Measurements from ENCODE around the gene CTSL.

CTSL gene

DNA sequence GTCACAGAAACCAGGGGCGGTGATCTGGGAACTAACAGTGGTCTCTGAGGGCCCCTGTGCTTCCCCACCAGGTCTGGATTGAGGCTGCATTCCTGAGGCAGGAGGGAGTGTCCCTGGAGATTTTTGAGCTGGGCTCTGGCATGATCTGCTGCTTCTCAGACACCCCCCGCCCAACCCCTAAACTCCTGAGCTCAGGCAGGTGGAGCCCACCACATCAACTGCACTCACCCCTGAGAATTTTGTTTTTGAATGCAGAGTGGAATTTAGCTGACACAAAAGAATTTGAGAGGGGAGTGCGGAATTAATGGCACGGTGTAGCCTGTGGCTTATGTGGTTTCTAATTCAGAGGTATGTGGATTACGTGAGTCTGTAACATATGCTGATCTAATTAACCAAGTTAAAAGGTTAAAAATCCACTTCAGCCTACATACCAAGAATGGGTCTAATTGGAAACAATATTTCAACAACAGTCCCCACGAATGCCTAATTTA is 23.9 kb upstream of the CTSL start:
- H3K79me2 ChIP-seq (ENCODE audit: control insufficient read depth, insufficient read depth, low read length, unreplicated experiment): no peaks in the 10 kb centered on the region
- no peaks in the 10 kb centered on the region for H3K27me3 ChIP-seq (ENCODE audit: insufficient read depth, low read length)
- no peak overlapping the region for H2AFZ ChIP-seq (ENCODE audit: low read length, unreplicated experiment)
- H3K36me3 ChIP-seq (ENCODE audit: insufficient read depth, low read length): peaks cover 5% of the 10 kb centered on the region; the same call in 1 of the 2 replicates
- no peaks in the 10 kb centered on the region for H3K4me1 ChIP-seq (ENCODE audit: control insufficient read depth, insufficient read depth, low read length, unreplicated experiment)
- H3K27ac ChIP-seq (ENCODE audit: low read depth, low read length): no peak overlapping the region
- H3K4me3 ChIP-seq (ENCODE audit: low read depth, low read length): no peak overlapping the region

DNA sequence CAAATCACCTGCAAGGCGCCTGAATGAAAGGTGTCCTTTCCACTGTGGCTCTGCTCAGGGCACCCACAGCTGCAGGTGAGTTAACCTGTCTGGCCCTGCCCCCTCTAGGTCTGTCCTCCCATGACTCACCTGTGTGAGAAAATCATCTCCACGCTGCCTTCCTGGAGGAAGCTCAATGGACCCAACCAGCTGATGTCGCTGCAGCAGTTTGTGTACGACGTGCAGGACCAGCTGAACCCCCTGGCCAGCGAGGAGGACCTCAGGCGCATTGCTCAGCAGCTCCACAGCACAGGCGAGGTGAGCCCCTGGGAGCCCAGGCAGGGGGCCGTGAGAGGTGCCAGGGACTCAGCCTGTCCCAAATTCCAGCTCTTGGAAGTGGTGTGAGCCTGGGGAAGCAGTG is 23.0 kb upstream of the CTSL start:
- no peak overlapping the region for H3K27ac ChIP-seq (ENCODE audit: low read depth, low read length)
- peaks cover under 1% of the 10 kb centered on the region for H3K4me1 ChIP-seq (ENCODE audit: control insufficient read depth, insufficient read depth, low read length, unreplicated experiment)
- no peaks in the 10 kb centered on the region for H3K27me3 ChIP-seq (ENCODE audit: insufficient read depth, low read length)
- no peak overlapping the region for H2AFZ ChIP-seq (ENCODE audit: low read length, unreplicated experiment)
- H3K4me3 ChIP-seq (ENCODE audit: low read depth, low read length): no peak overlapping the region
- no peaks in the 10 kb centered on the region for H3K79me2 ChIP-seq (ENCODE audit: control insufficient read depth, insufficient read depth, low read length, unreplicated experiment)
- peaks cover 5% of the 10 kb centered on the region; the same call in 1 of the 2 replicates for H3K36me3 ChIP-seq (ENCODE audit: insufficient read depth, low read length)

DNA sequence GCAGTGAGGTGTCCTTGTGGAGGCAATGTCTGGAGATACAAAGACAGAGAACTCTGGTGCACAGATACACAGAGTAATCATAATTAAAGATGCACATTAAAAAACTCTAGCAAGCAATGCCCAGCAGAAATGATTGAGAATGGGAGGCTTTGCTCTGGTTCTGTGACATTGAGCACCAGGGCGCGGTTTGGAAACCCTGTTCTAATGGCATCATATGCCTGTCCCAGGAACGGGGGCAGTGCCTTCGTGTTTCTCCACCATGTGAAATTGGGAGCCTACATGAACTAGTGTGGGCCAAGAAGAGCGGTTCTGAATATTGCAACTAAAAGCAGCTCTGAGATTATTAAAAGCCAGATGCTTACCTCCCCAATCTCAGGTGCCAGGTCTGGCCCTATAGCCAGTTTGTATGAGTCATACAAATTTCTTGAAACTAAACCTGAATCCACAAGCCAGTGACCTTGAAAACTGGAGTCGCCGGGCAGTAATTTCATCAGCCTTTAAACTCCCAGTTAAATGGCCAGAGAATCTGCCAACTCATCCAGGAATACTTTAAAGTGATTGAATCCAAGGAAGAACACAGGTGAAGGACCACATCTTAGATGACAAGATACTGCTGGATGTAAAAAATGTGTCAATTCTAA is 22.2 kb upstream of the CTSL start:
- Histone ChIP-seq H2AFZ (ENCODE audit: low read length, unreplicated experiment) (no peak overlapping the region), H3K4me3 (ENCODE audit: low read depth, low read length) (no peak overlapping the region), H3K79me2 (ENCODE audit: control insufficient read depth, insufficient read depth, low read length, unreplicated experiment) (no peaks in the 10 kb centered on the region), H3K36me3 (ENCODE audit: insufficient read depth, low read length) (peaks cover 5% of the 10 kb centered on the region; the same call in 1 of the 2 replicates), H3K27ac (ENCODE audit: low read depth, low read length) (no peak overlapping the region), H3K4me1 (ENCODE audit: control insufficient read depth, insufficient read depth, low read length, unreplicated experiment) (peaks cover 3% of the 10 kb centered on the region), H3K27me3 (ENCODE audit: insufficient read depth, low read length) (no peaks in the 10 kb centered on the region)

DNA sequence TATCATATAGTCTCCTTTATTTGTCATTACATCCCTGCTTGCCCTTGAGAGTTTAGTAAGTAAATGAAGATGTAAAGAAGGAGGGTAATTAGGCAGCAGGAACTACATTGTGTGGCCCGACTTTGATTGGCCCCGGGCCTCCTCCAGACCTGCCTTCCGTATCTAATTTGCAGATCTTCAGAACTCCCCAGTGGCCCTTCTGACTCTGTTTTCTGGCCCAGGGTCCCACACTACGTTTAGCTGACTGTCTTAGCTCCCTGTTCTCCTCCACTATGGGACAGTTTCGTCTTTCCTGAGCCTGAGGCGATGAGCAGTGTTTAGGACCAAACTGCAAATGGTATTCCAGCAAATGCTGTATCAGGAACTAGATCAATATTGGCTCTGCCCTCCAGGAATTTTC is 21.6 kb upstream of the CTSL start:
- Histone ChIP-seq H3K27ac (ENCODE audit: low read depth, low read length) (no peak overlapping the region), H2AFZ (ENCODE audit: low read length, unreplicated experiment) (no peak overlapping the region), H3K79me2 (ENCODE audit: control insufficient read depth, insufficient read depth, low read length, unreplicated experiment) (no peaks in the 10 kb centered on the region), H3K4me3 (ENCODE audit: low read depth, low read length) (no peak overlapping the region), H3K4me1 (ENCODE audit: control insufficient read depth, insufficient read depth, low read length, unreplicated experiment) (peaks cover 3% of the 10 kb centered on the region), H3K36me3 (ENCODE audit: insufficient read depth, low read length) (peaks cover 5% of the 10 kb centered on the region; the same call in 1 of the 2 replicates), H3K27me3 (ENCODE audit: insufficient read depth, low read length) (no peaks in the 10 kb centered on the region)

GRCh38 chr9:87706066-87706739 is 19.7 kb upstream of the CTSL start:
- no peaks in the 10 kb centered on the region for H3K27me3 ChIP-seq (ENCODE audit: insufficient read depth, low read length)
- H3K36me3 ChIP-seq (ENCODE audit: insufficient read depth, low read length): peaks cover 5% of the 10 kb centered on the region; the same call in 1 of the 2 replicates
- H2AFZ ChIP-seq (ENCODE audit: low read length, unreplicated experiment): no peak overlapping the region
- H3K4me3 ChIP-seq (ENCODE audit: low read depth, low read length): no peak overlapping the region
- H3K79me2 ChIP-seq (ENCODE audit: control insufficient read depth, insufficient read depth, low read length, unreplicated experiment): no peaks in the 10 kb centered on the region
- H3K4me1 ChIP-seq (ENCODE audit: control insufficient read depth, insufficient read depth, low read length, unreplicated experiment): peaks cover 5% of the 10 kb centered on the region
- no peak overlapping the region for H3K27ac ChIP-seq (ENCODE audit: low read depth, low read length)

- Histone ChIP-seq H3K27ac (ENCODE audit: low read depth, low read length) (no peak overlapping the region), H3K79me2 (ENCODE audit: control insufficient read depth, insufficient read depth, low read length, unreplicated experiment) (no peaks in the 10 kb centered on the region), H3K27me3 (ENCODE audit: insufficient read depth, low read length) (no peaks in the 10 kb centered on the region), H3K36me3 (ENCODE audit: insufficient read depth, low read length) (peaks cover 5% of the 10 kb centered on the region; the same call in 1 of the 2 replicates), H3K4me3 (ENCODE audit: low read depth, low read length) (no peak overlapping the region), H2AFZ (ENCODE audit: low read length, unreplicated experiment) (no peak overlapping the region), H3K4me1 (ENCODE audit: control insufficient read depth, insufficient read depth, low read length, unreplicated experiment) (peaks cover 22% of the 10 kb centered on the region)
Measured at GRCh38 chr9:87707805-87708506, 18.0 kb upstream of the CTSL start.

DNA sequence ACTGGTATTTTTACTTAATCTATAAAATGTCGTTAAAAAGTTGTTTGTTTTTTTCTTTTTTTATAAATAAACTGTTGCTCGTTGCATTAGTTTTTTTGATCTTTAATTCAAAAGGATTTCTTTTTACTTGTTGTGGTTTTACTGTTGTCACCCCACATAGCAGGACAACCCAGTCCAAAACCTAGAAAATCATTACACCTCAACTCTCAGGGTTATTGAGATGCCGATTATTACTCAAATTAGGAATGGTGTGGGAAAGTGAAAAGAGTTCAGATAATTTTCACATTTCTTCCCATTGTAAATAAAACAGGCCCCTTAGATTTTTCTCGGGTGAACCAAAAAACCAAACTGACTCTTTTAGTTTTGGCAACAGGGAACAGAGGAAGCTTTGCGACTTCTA is 17.4 kb upstream of the CTSL start:
- Histone ChIP-seq H3K4me3 (ENCODE audit: low read depth, low read length) (no peak overlapping the region), H3K27ac (ENCODE audit: low read depth, low read length) (no peak overlapping the region), H3K36me3 (ENCODE audit: insufficient read depth, low read length) (peaks cover 5% of the 10 kb centered on the region; the same call in 1 of the 2 replicates)

DNA sequence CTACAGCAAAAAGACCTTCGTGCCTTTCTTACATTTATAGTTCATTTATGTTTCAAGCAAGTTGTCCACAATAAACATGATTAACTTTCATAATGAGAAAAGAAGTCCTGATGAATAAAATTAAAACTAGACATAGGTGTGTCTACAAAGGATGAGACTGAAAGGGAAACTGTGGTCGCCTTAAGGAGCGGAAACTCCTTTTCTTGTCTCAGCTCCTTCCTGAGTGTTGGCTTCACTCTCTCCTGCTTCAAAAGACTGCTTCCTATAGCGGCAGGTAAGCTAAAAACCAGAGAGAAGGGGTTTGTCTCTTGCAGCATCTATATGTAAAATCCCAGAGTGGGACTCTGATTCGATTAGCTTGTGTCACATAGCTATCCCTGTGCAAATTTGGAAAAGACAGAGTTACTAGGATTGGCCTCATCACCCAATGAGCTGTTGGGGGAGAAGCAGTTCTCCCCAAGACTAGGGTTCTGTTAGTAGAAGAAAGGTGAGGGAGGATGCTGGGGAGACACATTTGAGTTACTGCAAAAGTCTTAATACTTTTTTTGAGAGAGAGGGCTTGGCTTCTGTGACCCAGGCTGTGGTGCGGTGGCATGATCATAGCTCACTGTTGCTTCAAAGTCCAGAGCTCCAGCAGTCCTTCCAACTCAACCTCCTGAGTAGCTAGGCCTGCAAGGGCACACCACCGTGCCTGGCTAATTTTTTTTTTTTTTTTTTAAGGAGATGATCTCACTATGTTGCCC is 16.8 kb upstream of the CTSL start:
- Histone ChIP-seq H3K27me3 (ENCODE audit: insufficient read depth, low read length) (no peaks in the 10 kb centered on the region), H3K27ac (ENCODE audit: low read depth, low read length) (no peak overlapping the region), H2AFZ (ENCODE audit: low read length, unreplicated experiment) (no peak overlapping the region), H3K79me2 (ENCODE audit: control insufficient read depth, insufficient read depth, low read length, unreplicated experiment) (no peaks in the 10 kb centered on the region), H3K36me3 (ENCODE audit: insufficient read depth, low read length) (peaks cover 5% of the 10 kb centered on the region; the same call in 1 of the 2 replicates), H3K4me3 (ENCODE audit: low read depth, low read length) (no peak overlapping the region), H3K4me1 (ENCODE audit: control insufficient read depth, insufficient read depth, low read length, unreplicated experiment) (peaks cover 31% of the 10 kb centered on the region)

More for the DNA sequence above, 17.4 kb upstream of the CTSL start:
- peaks cover 26% of the 10 kb centered on the region for H3K4me1 ChIP-seq (ENCODE audit: control insufficient read depth, insufficient read depth, low read length, unreplicated experiment)
- H2AFZ ChIP-seq (ENCODE audit: low read length, unreplicated experiment): no peak overlapping the region
- H3K27me3 ChIP-seq (ENCODE audit: insufficient read depth, low read length): no peaks in the 10 kb centered on the region
- no peaks in the 10 kb centered on the region for H3K79me2 ChIP-seq (ENCODE audit: control insufficient read depth, insufficient read depth, low read length, unreplicated experiment)

DNA sequence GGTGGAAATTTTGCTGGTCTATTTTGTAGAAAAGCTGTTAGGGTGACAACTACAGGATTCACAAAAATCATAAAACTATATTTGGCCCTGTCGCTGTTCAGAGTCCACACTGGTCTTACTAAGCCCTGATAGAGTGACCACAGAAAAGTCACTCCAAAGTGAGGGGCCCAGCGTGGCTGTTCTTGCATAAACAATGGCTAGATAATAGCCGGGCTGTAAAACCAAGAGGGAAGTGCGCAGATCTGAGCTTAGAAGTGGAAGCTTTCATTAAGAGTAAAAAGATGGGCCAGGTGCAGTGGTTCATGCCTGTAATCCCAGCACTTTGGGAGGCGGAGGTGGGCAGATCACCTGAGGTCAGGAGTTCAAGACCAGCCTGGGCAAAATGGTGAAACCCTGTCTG is 15.5 kb upstream of the CTSL start:
- Histone ChIP-seq H3K79me2 (ENCODE audit: control insufficient read depth, insufficient read depth, low read length, unreplicated experiment) (no peaks in the 10 kb centered on the region), H3K27ac (ENCODE audit: low read depth, low read length) (no peak overlapping the region), H3K27me3 (ENCODE audit: insufficient read depth, low read length) (no peaks in the 10 kb centered on the region), H3K4me1 (ENCODE audit: control insufficient read depth, insufficient read depth, low read length, unreplicated experiment) (peaks cover 42% of the 10 kb centered on the region), H2AFZ (ENCODE audit: low read length, unreplicated experiment) (no peak overlapping the region), H3K4me3 (ENCODE audit: low read depth, low read length) (no peak overlapping the region), H3K36me3 (ENCODE audit: insufficient read depth, low read length) (peaks cover 5% of the 10 kb centered on the region; the same call in 1 of the 2 replicates)
